H9 (cell line): ENCODE results near the gene ARMC9. TPM values are rescaled to one million over a fixed set of nuclear protein-coding genes. Genes with fewer than 3 reads are reported as not detected.

Experiments used
- DNase-seq: peaks from one replicate; pipeline ENCODE4 v3.0.0-alpha.2; 2017
- H2AFZ ChIP-seq: one replicate; pipeline ENCODE4 v1.6.1; 2013; ENCODE audit warnings: mild to moderate bottlenecking, low read length, control low read depth, moderate library complexity
- H2AK5ac ChIP-seq: 2 replicates; pipeline ENCODE4 v1.6.1; 2013; ENCODE audit warnings: low read length, control low read depth, mixed read lengths; ENCODE audit not compliant: insufficient read length
- H2BK120ac ChIP-seq: one replicate; pipeline ENCODE4 v1.6.1; 2013; ENCODE audit warnings: low read depth, mild to moderate bottlenecking, low read length, control low read depth, inconsistent platforms; ENCODE audit not compliant: poor library complexity, severe bottlenecking
- H2BK12ac ChIP-seq: 2 replicates; pipeline ENCODE4 v1.6.1; 2013; ENCODE audit warnings: low read length, control low read depth, mixed read lengths, low read depth; ENCODE audit not compliant: insufficient read length
- H2BK15ac ChIP-seq: 2 replicates; pipeline ENCODE4 v1.6.1; 2013; ENCODE audit warnings: low read depth, low read length, control low read depth
- H2BK20ac ChIP-seq: one replicate; pipeline ENCODE4 v1.6.1; 2013; ENCODE audit warnings: low read depth, mild to moderate bottlenecking, low read length, control low read depth, inconsistent platforms; ENCODE audit not compliant: poor library complexity, severe bottlenecking
- H2BK5ac ChIP-seq: 2 replicates; pipeline ENCODE4 v1.6.1; 2013; ENCODE audit warnings: low read length, control low read depth, mixed read lengths; ENCODE audit not compliant: insufficient read length
- H3K14ac ChIP-seq: 2 replicates; pipeline ENCODE4 v1.6.1; 2013; ENCODE audit warnings: low read length, control low read depth; ENCODE audit not compliant: insufficient read depth
- H3K18ac ChIP-seq: 2 replicates; pipeline ENCODE4 v1.6.1; 2013; ENCODE audit warnings: low read depth, mild to moderate bottlenecking, mixed read lengths, low read length, control low read depth; ENCODE audit not compliant: insufficient read length
- H3K23ac ChIP-seq: 2 replicates; pipeline ENCODE4 v1.6.1; 2013; ENCODE audit warnings: low read length, control low read depth, mixed read lengths, low read depth; ENCODE audit not compliant: insufficient read length
- H3K23me2 ChIP-seq: 2 replicates; pipeline ENCODE4 v1.6.1; 2013; ENCODE audit warnings: low read depth, mild to moderate bottlenecking, mixed read lengths, low read length, control low read depth; ENCODE audit not compliant: insufficient read length, poor library complexity, severe bottlenecking
- H3K27ac ChIP-seq: 2 replicates; pipeline ENCODE4 v1.5.1; 2013; ENCODE audit warnings: low read length, control low read depth, mixed read lengths, low read depth; ENCODE audit not compliant: insufficient read length
- H3K27me3 ChIP-seq: 2 replicates; pipeline ENCODE4 v1.6.1; 2013; ENCODE audit warnings: low read length, control low read depth, inconsistent platforms; ENCODE audit not compliant: insufficient read depth
- H3K4ac ChIP-seq: 2 replicates; pipeline ENCODE4 v1.6.1; 2013; ENCODE audit warnings: low read depth, mild to moderate bottlenecking, control low read depth, inconsistent platforms, low read length, moderate library complexity
- H3K4me1 ChIP-seq: 2 replicates; pipeline ENCODE4 v1.6.1; 2013; ENCODE audit warnings: low read length, control low read depth, inconsistent platforms; ENCODE audit not compliant: insufficient read depth
- H3K4me2 ChIP-seq: 2 replicates; pipeline ENCODE4 v1.6.1; 2013; ENCODE audit warnings: low read length, control low read depth, mixed read lengths; ENCODE audit not compliant: insufficient read length, insufficient read depth
- H3K56ac ChIP-seq: 2 replicates; pipeline ENCODE4 v1.6.1; 2013; ENCODE audit warnings: low read depth, mild to moderate bottlenecking, mixed read lengths, low read length, control low read depth; ENCODE audit not compliant: insufficient read length
- H3K79me1 ChIP-seq: 2 replicates; pipeline ENCODE4 v1.6.1; 2013; ENCODE audit warnings: low read depth, mild to moderate bottlenecking, moderate library complexity, low read length, control low read depth, inconsistent platforms; ENCODE audit not compliant: insufficient read depth, poor library complexity, severe bottlenecking
- H3K79me2 ChIP-seq: 2 replicates; pipeline ENCODE4 v1.6.1; 2013; ENCODE audit warnings: low read length, control low read depth, inconsistent platforms; ENCODE audit not compliant: insufficient read depth
- H3K9ac ChIP-seq: 2 replicates; pipeline ENCODE4 v1.6.1; 2013; ENCODE audit warnings: low read length, control low read depth, mixed read lengths; ENCODE audit not compliant: insufficient read length; ENCODE audit errors: extremely low read depth
- H3K9me3 ChIP-seq: one replicate; pipeline ENCODE4 v1.6.1; 2013; ENCODE audit warnings: low read depth, low read length, inconsistent platforms; ENCODE audit not compliant: control insufficient read depth
- H3T11ph ChIP-seq: one replicate; pipeline ENCODE4 v1.6.1; 2013; ENCODE audit warnings: mild to moderate bottlenecking, low read length, control low read depth, inconsistent platforms
- H4K20me1 ChIP-seq: one replicate; pipeline ENCODE4 v1.6.1; 2013; ENCODE audit not compliant: control insufficient read depth, insufficient read length, insufficient read depth
- H4K5ac ChIP-seq: 2 replicates; pipeline ENCODE4 v1.6.1; 2013; ENCODE audit warnings: low read depth, mild to moderate bottlenecking, mixed read lengths, low read length, control low read depth; ENCODE audit not compliant: insufficient read length
- H4K8ac ChIP-seq: replicated peaks from 2 replicates; pipeline ENCODE4 v1.6.1; 2013; ENCODE audit warnings: low read length, control low read depth, mixed read lengths, low read depth; ENCODE audit not compliant: insufficient read length
- H4K91ac ChIP-seq: 2 replicates; pipeline ENCODE4 v1.6.1; 2013; ENCODE audit warnings: low read depth, mild to moderate bottlenecking, moderate library complexity, mixed read lengths, low read length, control low read depth; ENCODE audit not compliant: insufficient read length
- H3K27ac Mint-ChIP-seq, 3 experiments: 2 replicates in 2 of 3; 3 replicates in 1 of 3; pipeline ENCODE4 v1.8.0; 2020 to 2021; ENCODE audit warnings: mixed read lengths in 3 of 3, mild to moderate bottlenecking in 1 of 3, moderate library complexity in 1 of 3
- H3K27me3 Mint-ChIP-seq: 2 replicates; pipeline ENCODE4 v1.8.0; 2021; ENCODE audit warnings: low read depth, mild to moderate bottlenecking, moderate library complexity, mixed read lengths
- H3K36me3 Mint-ChIP-seq, 3 experiments: 2 replicates in 2 of 3; 3 replicates in 1 of 3; pipeline ENCODE4 v1.8.0; 2020 to 2021; ENCODE audit warnings: low read depth in 3 of 3, mixed read lengths in 3 of 3; ENCODE audit not compliant: insufficient read depth in 1 of 3
- H3K4me1 Mint-ChIP-seq, 2 experiments: 2 replicates each; pipeline ENCODE4 v1.8.0; 2020; ENCODE audit warnings: mixed read lengths in 2 of 2
- H3K4me3 Mint-ChIP-seq, 2 experiments: 2 replicates in 1 of 2; 3 replicates in 1 of 2; pipeline ENCODE4 v1.8.0; 2020 to 2021; ENCODE audit warnings: mild to moderate bottlenecking in 2 of 2, mixed read lengths in 2 of 2, moderate library complexity in 1 of 2
- H3K9me3 Mint-ChIP-seq, 2 experiments: 2 replicates in 1 of 2; 3 replicates in 1 of 2; pipeline ENCODE4 v1.8.0; 2020; ENCODE audit warnings: mild to moderate bottlenecking in 2 of 2, mixed read lengths in 2 of 2, moderate library complexity in 1 of 2
- WGBS: extraction: QIAGEN DNeasy Blood & Tissue Kit; methylation state at CpG from one replicate; pipeline ENCODE4 v1.1.7; 2013; ENCODE audit warnings: missing lambda C conversion rate, low lambda C conversion rate, mixed read lengths; ENCODE audit not compliant: insufficient read length; ENCODE audit errors: extremely low coverage; 5-methylcytosine and 5-hydroxymethylcytosine counted together
- total RNA-seq: library from RNA; stranded (reverse); gene quantifications from 2 replicates; pipeline ENCODE4 v1.2.1, GENCODE V29; 2021
- TF ChIP-seq, protein P1 (sequence below): fragments of 200-600 bp; sonication (generic); conservative IDR thresholded peaks from 3 replicates; pipeline ENCODE4 v1.8.0; 2021; ENCODE audit warnings: antibody characterized with exemption, mild to moderate bottlenecking

Gene ARMC9
- total RNA-seq, 1 experiment from 2014 or later, result 37.6 TPM

DNA sequence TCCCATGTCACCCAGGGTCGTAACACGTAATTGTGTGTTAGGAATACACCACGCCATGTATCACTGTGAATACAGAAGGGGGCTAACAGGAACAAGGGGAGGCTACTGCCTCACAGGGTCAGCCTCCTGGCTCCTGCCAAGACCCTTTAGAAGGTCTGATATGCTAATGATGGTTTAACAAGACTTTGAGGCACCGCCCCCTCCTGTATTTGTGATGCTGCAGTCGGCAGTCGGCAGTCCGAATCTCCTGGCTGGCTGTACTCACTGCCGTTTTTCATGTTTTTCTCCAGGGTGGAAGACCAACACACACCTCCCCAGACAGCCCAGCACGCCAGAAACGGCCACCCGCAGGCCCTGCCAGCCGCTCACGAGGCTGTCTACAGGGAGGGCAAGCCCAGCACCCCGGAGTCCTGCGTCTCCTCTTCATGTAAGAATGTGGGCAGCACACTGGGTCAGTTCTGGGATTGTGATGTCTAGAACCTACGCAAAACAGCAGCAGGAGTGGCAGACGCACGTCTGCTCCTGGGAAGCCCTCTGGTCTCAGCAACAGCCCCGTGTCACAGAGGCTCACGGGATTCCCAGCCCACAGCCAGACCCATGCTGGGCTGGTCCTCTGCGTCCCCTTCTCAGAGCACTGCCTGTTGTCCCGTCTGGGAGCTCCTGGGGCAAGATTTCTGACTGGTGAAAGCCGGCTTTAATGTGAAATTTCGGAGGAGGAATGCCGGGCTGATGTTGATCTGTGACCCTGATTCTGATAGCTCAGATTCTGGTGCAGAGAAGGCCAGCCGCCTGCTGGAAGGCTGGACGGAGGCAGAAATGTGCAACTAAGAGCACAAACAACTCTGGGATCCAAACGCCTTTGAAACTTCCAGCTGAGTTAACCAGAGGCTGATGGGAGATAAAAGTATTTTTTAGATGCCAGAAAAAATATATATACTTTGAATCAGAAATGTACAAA, 157.4 kb downstream of the ARMC9 start:
- no peak overlapping the region for H4K91ac ChIP-seq
- no peak overlapping the region for H3K4me2 ChIP-seq
- no peak overlapping the region for H3T11ph ChIP-seq
- Mint-ChIP-seq H3K36me3 (peaks cover 0 to under 1% (median under 1%) of the 10 kb centered on the region in 3 experiments; a peak in 5 of 7 replicates), H3K4me3 (no peak overlapping the region; a peak in 1 of 5 replicates), H3K9me3 (no peaks in the 10 kb centered on the region), H3K4me1 (peaks cover 20 to 33% of the 10 kb centered on the region in 2 experiments), H3K27me3 (no peaks in the 10 kb centered on the region; the same call in 1 of the 2 replicates), H3K27ac (peak overlapping the region in 2 of 3 experiments; percentile 1 to 88; a peak in 3 of 7 replicates)
- H2BK12ac ChIP-seq, result no peak overlapping the region
- no CpG with 5 or more reads among the region's 28 CpGs for WGBS
- H4K5ac ChIP-seq, result no peak overlapping the region
- no peak overlapping the region for H3K18ac ChIP-seq
- peaks cover 2% of the 10 kb centered on the region; the same call in 1 of the 2 replicates for H3K4me1 ChIP-seq
- no peak overlapping the region for H3K56ac ChIP-seq
- H3K9ac ChIP-seq, result no peak overlapping the region
- no peaks in the 10 kb centered on the region for H3K79me1 ChIP-seq
- H4K20me1 ChIP-seq, result no peaks in the 10 kb centered on the region
- no peaks in the 10 kb centered on the region for H3K27me3 ChIP-seq
- H2AFZ ChIP-seq, result no peak overlapping the region
- H3K79me2 ChIP-seq, result no peaks in the 10 kb centered on the region
- H3K9me3 ChIP-seq, result no peaks in the 10 kb centered on the region
- 0 out of 2 replicates have a peak overlapping the region, but pooled peaks have one; percentile 3 for H2BK15ac ChIP-seq
- no peak overlapping the region for H3K27ac ChIP-seq
- H4K8ac ChIP-seq, result no peak overlapping the region
- H3K23me2 ChIP-seq, result no peaks in the 10 kb centered on the region
- TF ChIP-seq, protein P1, sequence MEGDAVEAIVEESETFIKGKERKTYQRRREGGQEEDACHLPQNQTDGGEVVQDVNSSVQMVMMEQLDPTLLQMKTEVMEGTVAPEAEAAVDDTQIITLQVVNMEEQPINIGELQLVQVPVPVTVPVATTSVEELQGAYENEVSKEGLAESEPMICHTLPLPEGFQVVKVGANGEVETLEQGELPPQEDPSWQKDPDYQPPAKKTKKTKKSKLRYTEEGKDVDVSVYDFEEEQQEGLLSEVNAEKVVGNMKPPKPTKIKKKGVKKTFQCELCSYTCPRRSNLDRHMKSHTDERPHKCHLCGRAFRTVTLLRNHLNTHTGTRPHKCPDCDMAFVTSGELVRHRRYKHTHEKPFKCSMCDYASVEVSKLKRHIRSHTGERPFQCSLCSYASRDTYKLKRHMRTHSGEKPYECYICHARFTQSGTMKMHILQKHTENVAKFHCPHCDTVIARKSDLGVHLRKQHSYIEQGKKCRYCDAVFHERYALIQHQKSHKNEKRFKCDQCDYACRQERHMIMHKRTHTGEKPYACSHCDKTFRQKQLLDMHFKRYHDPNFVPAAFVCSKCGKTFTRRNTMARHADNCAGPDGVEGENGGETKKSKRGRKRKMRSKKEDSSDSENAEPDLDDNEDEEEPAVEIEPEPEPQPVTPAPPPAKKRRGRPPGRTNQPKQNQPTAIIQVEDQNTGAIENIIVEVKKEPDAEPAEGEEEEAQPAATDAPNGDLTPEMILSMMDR, result 0 out of 3 replicates have a peak, but pooled peaks have one; percentile 9
- H2BK5ac ChIP-seq, result no peak overlapping the region
- no peak for DNase-seq
- H2AK5ac ChIP-seq, result no peak overlapping the region
- H3K4ac ChIP-seq, result no peak overlapping the region
- peak overlapping the region; percentile 51; the same call in 1 of the 2 replicates for H3K14ac ChIP-seq
- H2BK20ac ChIP-seq, result no peak overlapping the region
- no peak overlapping the region for H3K23ac ChIP-seq
- no peak overlapping the region for H2BK120ac ChIP-seq
